Fibroblast of lung (primary cell): ENCODE results near the gene COLQ. TPM values are rescaled to one million over a fixed set of nuclear protein-coding genes. Genes with fewer than 3 reads are reported as not detected.

Experiments
- DNase-seq, 2 donors: peaks; one replicate each; pipeline versions ENCODE4 v3.0.0 to v3.0.0-alpha.2; 2010; ENCODE audit warnings: low read depth in 2 of 2
- H2AFZ ChIP-seq: 2 replicates; pipeline ENCODE4 v1.5.1; 2012; ENCODE audit warnings: low read length, control low read depth, inconsistent platforms
- H3K27ac ChIP-seq: 2 replicates; pipeline ENCODE4 v1.5.1; 2011; ENCODE audit warnings: low read length, control low read depth; ENCODE audit not compliant: insufficient read depth
- H3K27me3 ChIP-seq: 2 replicates; pipeline ENCODE4 v1.5.1; 2011; ENCODE audit warnings: mild to moderate bottlenecking, low read length; ENCODE audit not compliant: control insufficient read depth, insufficient read depth
- H3K36me3 ChIP-seq: 2 replicates; pipeline ENCODE4 v1.5.1; 2011; ENCODE audit warnings: low read length; ENCODE audit not compliant: control insufficient read depth, insufficient read depth
- H3K4me1 ChIP-seq: 2 replicates; pipeline ENCODE4 v1.5.1; 2011; ENCODE audit warnings: low read length; ENCODE audit not compliant: control insufficient read depth, insufficient read depth; ENCODE audit errors: extremely low read depth
- H3K4me2 ChIP-seq: 2 replicates; pipeline ENCODE4 v1.5.1; 2011; ENCODE audit warnings: low read length, control low read depth; ENCODE audit not compliant: insufficient read depth; ENCODE audit errors: extremely low read depth
- H3K4me3 ChIP-seq, 4 experiments: fragments of 200-600 bp in 1 of 4; sonication (generic) in 1 of 4; replicated peaks in 1 of 4; 2 replicates each; pipeline ENCODE4 v1.5.1; 2011 to 2016; ENCODE audit warnings: low read length in 4 of 4, low read depth in 3 of 4, mild to moderate bottlenecking in 3 of 4, control low read depth in 2 of 4, inconsistent platforms in 1 of 4, mixed read lengths in 1 of 4; ENCODE audit not compliant: insufficient read depth in 1 of 4; ENCODE audit errors: control extremely low read depth in 1 of 4
- H3K79me2 ChIP-seq: 2 replicates; pipeline ENCODE4 v1.5.1; 2012; ENCODE audit warnings: mild to moderate bottlenecking, low read length, inconsistent platforms; ENCODE audit not compliant: control insufficient read depth, insufficient read depth
- H3K9ac ChIP-seq: 2 replicates; pipeline ENCODE4 v1.5.1; 2011; ENCODE audit warnings: mild to moderate bottlenecking, low read length, control low read depth; ENCODE audit not compliant: insufficient read depth
- H3K9me3 ChIP-seq: 2 replicates; pipeline ENCODE4 v1.5.1; 2012; ENCODE audit warnings: low read depth, low read length; ENCODE audit not compliant: control insufficient read depth, insufficient read depth
- H4K20me1 ChIP-seq: 2 replicates; pipeline ENCODE4 v1.5.1; 2011; ENCODE audit warnings: low read length; ENCODE audit not compliant: control insufficient read depth, insufficient read depth; ENCODE audit errors: extremely low read depth
- EZH2 ChIP-seq: IDR thresholded peaks from 2 replicates; pipeline ENCODE4 v1.5.1; 2012; ENCODE audit warnings: low read length, control low read depth, mild to moderate bottlenecking; ENCODE audit errors: missing control alignments
- polyA plus RNA-seq, 2 donors: library from polyadenylated mRNA; depleted of rRNA in 1 of 2; stranded (reverse) in 1 of 2; unstranded in 1 of 2; fragments of >200 nt; gene quantifications; 2 replicates each; pipeline ENCODE4 v1.2.1, GENCODE V29; 2011 to 2012; ENCODE audit warnings: missing spikeins in 1 of 2
- total RNA-seq: library from RNA; depleted of rRNA; stranded (reverse); fragments of >200 nt; gene quantifications from 2 replicates; pipeline ENCODE4 v1.2.1, GENCODE V29; 2014
- TF ChIP-seq, protein P1 (sequence below), 2 donors: IDR thresholded peaks in 1 of 2; conservative IDR thresholded peaks in 1 of 2; 1 replicate in 1 of 2; 2 replicates in 1 of 2; pipeline ENCODE4 v1.5.1; 2011 to 2012; ENCODE audit warnings: low read length in 2 of 2, control low read depth in 1 of 2, inconsistent platforms in 1 of 2, low read depth in 1 of 2, mild to moderate bottlenecking in 1 of 2

The COLQ gene
- total and polyA plus RNA-seq, 2 donors (not counting 1 experiment from before 2014, with no cell fraction given) = 0.33 to 0.34 TPM

DNA sequence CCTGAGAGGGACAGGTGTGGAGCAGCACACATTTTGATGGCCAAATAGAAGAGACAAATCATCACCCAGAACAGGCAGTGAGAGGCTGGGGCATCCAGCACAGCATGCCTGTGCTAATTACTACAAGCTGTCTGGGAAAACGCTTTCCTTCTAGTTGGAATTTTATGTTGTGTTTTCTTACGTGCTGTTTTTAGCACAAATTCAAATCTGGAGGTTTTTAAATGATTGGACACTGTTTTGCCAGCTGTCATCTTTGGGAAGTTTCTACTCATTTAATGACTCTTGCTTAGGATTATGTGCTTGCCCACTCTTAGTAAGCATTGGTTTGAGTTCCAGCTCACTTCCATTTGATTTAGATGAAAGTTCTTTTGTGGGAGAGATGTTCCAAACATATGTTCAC is 50.7 kb downstream of the COLQ start:
- TF ChIP-seq EZH2 = no peak
- TF ChIP-seq, protein P1, sequence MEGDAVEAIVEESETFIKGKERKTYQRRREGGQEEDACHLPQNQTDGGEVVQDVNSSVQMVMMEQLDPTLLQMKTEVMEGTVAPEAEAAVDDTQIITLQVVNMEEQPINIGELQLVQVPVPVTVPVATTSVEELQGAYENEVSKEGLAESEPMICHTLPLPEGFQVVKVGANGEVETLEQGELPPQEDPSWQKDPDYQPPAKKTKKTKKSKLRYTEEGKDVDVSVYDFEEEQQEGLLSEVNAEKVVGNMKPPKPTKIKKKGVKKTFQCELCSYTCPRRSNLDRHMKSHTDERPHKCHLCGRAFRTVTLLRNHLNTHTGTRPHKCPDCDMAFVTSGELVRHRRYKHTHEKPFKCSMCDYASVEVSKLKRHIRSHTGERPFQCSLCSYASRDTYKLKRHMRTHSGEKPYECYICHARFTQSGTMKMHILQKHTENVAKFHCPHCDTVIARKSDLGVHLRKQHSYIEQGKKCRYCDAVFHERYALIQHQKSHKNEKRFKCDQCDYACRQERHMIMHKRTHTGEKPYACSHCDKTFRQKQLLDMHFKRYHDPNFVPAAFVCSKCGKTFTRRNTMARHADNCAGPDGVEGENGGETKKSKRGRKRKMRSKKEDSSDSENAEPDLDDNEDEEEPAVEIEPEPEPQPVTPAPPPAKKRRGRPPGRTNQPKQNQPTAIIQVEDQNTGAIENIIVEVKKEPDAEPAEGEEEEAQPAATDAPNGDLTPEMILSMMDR (conservative IDR thresholded peaks at IDR 0.05 in 1 of 2, IDR thresholded peaks at IDR 0.05 in 1 of 2; ENCODE audit: low read depth in 1 of 2, low read length in 2 of 2) = no peak
- no peak overlapping the region for H3K9ac ChIP-seq
- no peaks in the 10 kb centered on the region for H3K36me3 ChIP-seq
- no peak overlapping the region for H3K27ac ChIP-seq
- H3K4me1 ChIP-seq = no peaks in the 10 kb centered on the region
- no peak overlapping the region for H3K4me2 ChIP-seq
- H3K27me3 ChIP-seq = no peaks in the 10 kb centered on the region
- H3K79me2 ChIP-seq = no peaks in the 10 kb centered on the region
- H2AFZ ChIP-seq = no peak overlapping the region
- no peaks in the 10 kb centered on the region for H3K9me3 ChIP-seq
- no peak for DNase-seq
- no peaks in the 10 kb centered on the region for H4K20me1 ChIP-seq
- no peak overlapping the region for H3K4me3 ChIP-seq

DNA sequence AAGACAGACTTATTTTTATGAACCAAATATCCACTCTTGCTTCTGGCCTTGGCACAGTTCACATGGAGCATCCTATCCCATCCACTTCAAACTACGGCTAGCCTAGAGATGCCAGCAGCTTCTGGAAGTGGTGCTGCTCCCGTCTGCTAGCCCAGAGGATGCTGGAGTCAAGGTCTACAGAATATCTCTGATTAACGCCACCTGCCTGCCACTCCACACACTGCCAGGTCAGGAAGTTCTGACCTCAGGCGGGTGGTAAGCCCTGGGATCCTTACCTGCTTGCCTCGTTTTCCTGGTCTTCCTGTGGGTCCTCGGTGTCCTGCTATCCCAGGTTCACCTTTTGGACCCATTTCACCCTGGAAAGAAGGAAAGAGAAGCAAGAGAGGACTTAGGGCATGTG is 51.2 kb downstream of the COLQ start:
- no peaks in the 10 kb centered on the region for H3K4me1 ChIP-seq
- H3K36me3 ChIP-seq = no peaks in the 10 kb centered on the region
- no peaks in the 10 kb centered on the region for H3K9me3 ChIP-seq
- H3K9ac ChIP-seq = no peak overlapping the region
- no peak overlapping the region for H3K4me2 ChIP-seq
- H2AFZ ChIP-seq = no peak overlapping the region
- no peak overlapping the region for H3K27ac ChIP-seq
- no peaks in the 10 kb centered on the region for H3K79me2 ChIP-seq
- TF ChIP-seq, protein P1 (conservative IDR thresholded peaks at IDR 0.05 in 1 of 2, IDR thresholded peaks at IDR 0.05 in 1 of 2; ENCODE audit: low read depth in 1 of 2, low read length in 2 of 2) = no peak
- no peak for TF ChIP-seq EZH2
- H3K4me3 ChIP-seq = no peak overlapping the region
- no peaks in the 10 kb centered on the region for H4K20me1 ChIP-seq
- DNase-seq = no peak
- no peaks in the 10 kb centered on the region for H3K27me3 ChIP-seq

DNA sequence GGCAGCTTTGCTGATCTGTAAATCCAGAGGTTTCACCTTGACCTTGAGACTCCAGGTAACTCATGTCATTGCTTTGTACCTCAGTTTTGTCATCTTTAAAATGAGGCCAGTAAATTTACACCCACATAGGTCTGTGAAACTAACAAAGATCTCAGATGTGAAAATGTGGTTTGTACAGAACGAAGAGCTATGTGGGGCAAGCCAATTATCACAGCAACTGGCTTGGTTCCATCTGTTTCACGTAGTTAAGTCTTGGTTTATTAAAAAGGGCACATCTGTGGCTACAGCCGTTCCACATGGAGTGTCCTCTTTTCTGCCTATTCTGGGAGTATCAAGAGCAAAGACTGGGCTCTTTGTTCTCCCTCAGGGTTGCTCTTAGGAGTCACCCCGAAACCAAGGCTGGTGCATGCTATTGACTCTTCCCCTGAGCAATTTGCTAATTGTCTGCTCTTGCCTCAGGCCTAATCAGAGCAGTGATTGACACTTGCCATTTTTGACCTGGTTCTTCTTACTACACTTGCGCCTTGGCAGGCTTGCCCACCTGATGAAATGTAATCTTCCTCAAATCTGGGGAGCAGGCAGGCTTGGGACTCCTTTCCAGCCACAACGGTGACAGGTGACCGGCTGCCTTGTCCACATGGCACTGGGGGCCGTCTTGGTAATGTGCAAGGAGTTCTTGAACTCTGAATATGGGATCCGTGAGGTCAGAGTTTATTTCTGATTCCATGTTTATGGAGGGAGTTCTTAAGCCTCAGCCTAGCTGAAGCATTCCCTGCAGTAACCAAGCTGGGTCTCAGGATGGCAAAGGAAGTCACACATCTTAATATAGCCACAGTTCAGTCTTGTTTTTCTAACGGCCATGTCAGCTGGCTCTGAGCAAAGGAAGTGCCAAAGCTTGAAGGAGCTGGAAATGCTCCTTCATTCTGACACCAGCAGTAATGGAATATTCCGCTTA is 54.0 kb downstream of the COLQ start:
- Histone ChIP-seq H3K4me3 (no peak overlapping the region), H3K4me1 (no peaks in the 10 kb centered on the region), H2AFZ (no peak overlapping the region), H3K79me2 (no peaks in the 10 kb centered on the region), H3K36me3 (no peaks in the 10 kb centered on the region), H3K4me2 (no peak overlapping the region), H4K20me1 (no peaks in the 10 kb centered on the region), H3K27me3 (no peaks in the 10 kb centered on the region), H3K9me3 (no peaks in the 10 kb centered on the region), H3K27ac (no peak overlapping the region), H3K9ac (no peak overlapping the region)
- TF ChIP-seq EZH2 = no peak
- TF ChIP-seq, protein P1 (conservative IDR thresholded peaks at IDR 0.05 in 1 of 2, IDR thresholded peaks at IDR 0.05 in 1 of 2; ENCODE audit: low read depth in 1 of 2, low read length in 2 of 2) = no peak
- no peak for DNase-seq
